Hepatocyte (in vitro differentiated cells): ENCODE measurements around the gene VWA5B2.

Source experiments
- EZH2 ChIP-seq: fragments of 200-600 bp; sonication (generic); IDR thresholded peaks from 2 replicates; pipeline ENCODE4 v1.6.1; 2016; ENCODE audit warnings: antibody characterized with exemption, mild to moderate bottlenecking, borderline replicate concordance
- TF ChIP-seq, protein P1 (sequence below): fragments of 200-600 bp; sonication (generic); IDR thresholded peaks from 2 replicates; pipeline ENCODE4 v1.5.1; 2016; ENCODE audit warnings: antibody characterized with exemption, mild to moderate bottlenecking; ENCODE audit not compliant: poor library complexity

DNA sequence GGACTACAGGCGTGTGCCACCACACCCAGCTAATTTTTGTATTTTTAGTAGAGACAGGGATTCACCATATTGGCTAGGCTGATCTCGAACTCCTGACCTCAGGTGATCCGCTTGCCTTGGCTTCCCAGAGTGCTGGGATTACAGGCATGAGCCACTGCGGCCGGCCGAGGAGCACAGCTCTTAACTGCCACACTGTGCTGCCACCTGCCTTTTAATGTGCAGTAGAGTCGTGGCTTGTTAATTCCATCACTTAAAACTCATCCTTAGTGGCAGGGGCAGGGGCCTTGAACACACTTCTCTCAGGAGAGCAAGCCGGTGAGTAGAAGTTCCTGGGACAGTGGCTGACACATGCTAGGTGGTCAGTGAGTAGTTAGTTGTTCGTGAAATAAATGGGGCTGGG is 30.9 kb upstream of the VWA5B2 start:
- TF ChIP-seq, protein P1, sequence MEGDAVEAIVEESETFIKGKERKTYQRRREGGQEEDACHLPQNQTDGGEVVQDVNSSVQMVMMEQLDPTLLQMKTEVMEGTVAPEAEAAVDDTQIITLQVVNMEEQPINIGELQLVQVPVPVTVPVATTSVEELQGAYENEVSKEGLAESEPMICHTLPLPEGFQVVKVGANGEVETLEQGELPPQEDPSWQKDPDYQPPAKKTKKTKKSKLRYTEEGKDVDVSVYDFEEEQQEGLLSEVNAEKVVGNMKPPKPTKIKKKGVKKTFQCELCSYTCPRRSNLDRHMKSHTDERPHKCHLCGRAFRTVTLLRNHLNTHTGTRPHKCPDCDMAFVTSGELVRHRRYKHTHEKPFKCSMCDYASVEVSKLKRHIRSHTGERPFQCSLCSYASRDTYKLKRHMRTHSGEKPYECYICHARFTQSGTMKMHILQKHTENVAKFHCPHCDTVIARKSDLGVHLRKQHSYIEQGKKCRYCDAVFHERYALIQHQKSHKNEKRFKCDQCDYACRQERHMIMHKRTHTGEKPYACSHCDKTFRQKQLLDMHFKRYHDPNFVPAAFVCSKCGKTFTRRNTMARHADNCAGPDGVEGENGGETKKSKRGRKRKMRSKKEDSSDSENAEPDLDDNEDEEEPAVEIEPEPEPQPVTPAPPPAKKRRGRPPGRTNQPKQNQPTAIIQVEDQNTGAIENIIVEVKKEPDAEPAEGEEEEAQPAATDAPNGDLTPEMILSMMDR, result no peak
- no peak for TF ChIP-seq EZH2
